Natural killer cell (primary cell): ENCODE measurements around the gene ERBB2. TPM values are rescaled to one million over a fixed set of nuclear protein-coding genes. Genes with fewer than 3 reads are reported as not detected.
A peak's percentile ranks its signal among the peaks of the same experiment; 100 is the strongest.

Experiments
- ATAC-seq, 3 donors: fragments of 150-1000 bp in 2 of 3; fragments of 200-7000 bp in 1 of 3; cut with Tn5 transposase; 1 replicate in 1 of 3; 2 replicates in 2 of 3; pipeline ENCODE4 v1.10.0; 2021; ENCODE audit warnings: mild to moderate bottlenecking in 2 of 3, moderate library complexity in 2 of 3
- DNase-seq, 2 donors: peaks; one replicate each; pipeline versions ENCODE4 v3.0.0 to v3.0.0-alpha.2; 2013 to 2021; ENCODE audit warnings: mixed read lengths in 1 of 2
- H3K27ac ChIP-seq: one replicate; pipeline ENCODE4 v1.5.1; 2013; ENCODE audit warnings: mild to moderate bottlenecking, low read length
- H3K27me3 ChIP-seq: one replicate; pipeline ENCODE4 v1.6.1; 2013; ENCODE audit warnings: low read length; ENCODE audit not compliant: control insufficient read depth, insufficient read depth
- H3K36me3 ChIP-seq: one replicate; pipeline ENCODE4 v1.6.1; 2013; ENCODE audit warnings: low read length; ENCODE audit not compliant: control insufficient read depth, insufficient read depth
- H3K4me1 ChIP-seq: one replicate; pipeline ENCODE4 v1.6.1; 2013; ENCODE audit warnings: low read length; ENCODE audit not compliant: control insufficient read depth, insufficient read depth
- H3K4me3 ChIP-seq: one replicate; pipeline ENCODE4 v1.5.1; 2013; ENCODE audit warnings: low read length
- H3K9me3 ChIP-seq: one replicate; pipeline ENCODE4 v1.6.1; 2013; ENCODE audit warnings: low read length; ENCODE audit not compliant: control insufficient read depth, insufficient read depth
- H3K27ac Mint-ChIP-seq, 2 donors: one replicate each; pipeline ENCODE4 v1.8.0; 2022; ENCODE audit warnings: mild to moderate bottlenecking in 2 of 2, mixed read lengths in 2 of 2, moderate library complexity in 1 of 2
- H3K27me3 Mint-ChIP-seq, 2 donors: one replicate each; pipeline ENCODE4 v1.8.0; 2022; ENCODE audit warnings: low read depth in 2 of 2, mixed read lengths in 2 of 2
- H3K36me3 Mint-ChIP-seq: one replicate; pipeline ENCODE4 v1.8.0; 2022; ENCODE audit warnings: mixed read lengths
- H3K4me1 Mint-ChIP-seq, 2 donors: one replicate each; pipeline ENCODE4 v1.8.0; 2022; ENCODE audit warnings: mixed read lengths in 2 of 2
- H3K4me3 Mint-ChIP-seq: one replicate; pipeline ENCODE4 v1.8.0; 2022; ENCODE audit warnings: mild to moderate bottlenecking, moderate library complexity, mixed read lengths
- H3K9me3 Mint-ChIP-seq, 2 donors: one replicate each; pipeline ENCODE4 v1.8.0; 2022; ENCODE audit warnings: mixed read lengths in 2 of 2
- CTCF ChIP-seq: fragments of 200-600 bp; IDR thresholded peaks from one replicate; pipeline ENCODE4 v1.8.0; 2022; ENCODE audit warnings: antibody characterized with exemption
- WGBS: methylation state at CpG from one replicate; pipeline ENCODE4 v1.1.7; 2013; ENCODE audit warnings: missing lambda C conversion rate; ENCODE audit not compliant: insufficient coverage; 5-methylcytosine and 5-hydroxymethylcytosine counted together
- intact Hi-C: fragments of 100-400 bp; cut with micrococcal nuclease; formaldehyde crosslinking; loops from one replicate; pipeline ENCODE4 v1.14.2; 2022
- total RNA-seq, 4 donors: library from RNA; stranded (reverse); fragments of 120-200 nt in 1 of 4; gene quantifications; one replicate each; pipeline versions ENCODE4 v1.2.3 to v1.2.4, GENCODE V29; 2013 to 2022

Gene ERBB2
- total RNA-seq, 3 donors from 2014 or later (not counting 1 experiment from before 2014, with no cell fraction given) = 77.6 to 115 (median 82.1) TPM

GRCh38 chr17:39664581-39665561 is 35.0 kb upstream of the ERBB2 start, which contains the start of gene TCAP:
TCAP (plus strand) TSS chr17:39665349; CDS start chr17:39665360, 11 bp downstream.
- no peak for DNase-seq
- Histone ChIP-seq H3K4me1 (peaks cover 28% of the 10 kb centered on the region), H3K36me3 (peaks cover 31% of the 10 kb centered on the region), H3K9me3 (no peaks in the 10 kb centered on the region), H3K4me3 (no peak within 1 kb of the TSS), H3K27me3 (peaks cover 2% of the 10 kb centered on the region), H3K27ac (no peak within 1 kb of the TSS)
- Mint-ChIP-seq H3K4me3 (no peak within 1 kb of the TSS), H3K4me1 (peaks cover 7 to 23% of the 10 kb centered on the region in 2 donors), H3K36me3 (no peaks in the 10 kb centered on the region), H3K27ac (peak within 1 kb of the TSS in 1 of 2 donors; percentile 18), H3K27me3 (no peaks in the 10 kb centered on the region), H3K9me3 (no peaks in the 10 kb centered on the region)
- intact Hi-C loops = loop anchor here (5.0 kb wide), 1 partner anchor 43 kb away; no protein-coding TSS in a partner anchor
- ATAC-seq = no peak
- WGBS = 81% methylated on average over 15 of the region's 15 CpGs
- no peak for TF ChIP-seq CTCF

- Histone ChIP-seq H3K9me3 (no peaks in the 10 kb centered on the region), H3K27me3 (peaks cover 3% of the 10 kb centered on the region), H3K36me3 (peaks cover 23% of the 10 kb centered on the region), H3K4me1 (peaks cover 23% of the 10 kb centered on the region), H3K27ac (no peak overlapping the region), H3K4me3 (no peak overlapping the region)
- WGBS = 81% methylated on average over 17 of the region's 17 CpGs
- Mint-ChIP-seq H3K36me3 (no peaks in the 10 kb centered on the region), H3K4me1 (peaks cover 7 to 23% of the 10 kb centered on the region in 2 donors), H3K27me3 (no peaks in the 10 kb centered on the region), H3K27ac (no peak overlapping the region), H3K9me3 (no peaks in the 10 kb centered on the region), H3K4me3 (no peak overlapping the region)
- intact Hi-C loops = loop anchor here (5.0 kb wide), 1 partner anchor 43 kb away; no protein-coding TSS in a partner anchor
- peak in 1 of 2 donors; percentile 46 for DNase-seq
- ATAC-seq = peak in 1 of 3 donors; percentile 22
- no peak for TF ChIP-seq CTCF
Observed at GRCh38 chr17:39665642-39666224, 34.1 kb upstream of the ERBB2 start.

- Mint-ChIP-seq H3K27ac (no peak overlapping the region), H3K27me3 (no peaks in the 10 kb centered on the region), H3K4me3 (no peak overlapping the region), H3K9me3 (no peaks in the 10 kb centered on the region), H3K4me1 (peaks cover 7 to 23% of the 10 kb centered on the region in 2 donors), H3K36me3 (no peaks in the 10 kb centered on the region)
- no peaks in the 10 kb centered on the region for H3K9me3 ChIP-seq
- ATAC-seq = no peak
- intact Hi-C loops = loop anchor here (5.0 kb wide), 1 partner anchor 44 kb away; no protein-coding TSS in a partner anchor
- TF ChIP-seq CTCF = no peak
- H3K27me3 ChIP-seq = peaks cover 5% of the 10 kb centered on the region
- H3K4me3 ChIP-seq = no peak overlapping the region
- no peak for DNase-seq
- no peak overlapping the region for H3K27ac ChIP-seq
- H3K36me3 ChIP-seq = peaks cover 18% of the 10 kb centered on the region
- H3K4me1 ChIP-seq = peaks cover 23% of the 10 kb centered on the region
- 92% methylated on average over 2 of the region's 2 CpGs for WGBS
Observed at GRCh38 chr17:39666231-39666600, 33.6 kb upstream of the ERBB2 start.
